HG02642 (cell line): ENCODE data around the gene EFTUD2.

ENCODE experiments used
- ATAC-seq: cut with Tn5 transposase; IDR thresholded peaks from one replicate; pipeline ENCODE4 v1.9.1; 2021; ENCODE audit warnings: mild to moderate bottlenecking; ENCODE audit not compliant: unreplicated experiment, poor library complexity

Gene EFTUD2

GRCh38 chr17:44912763-44913544, 13.7 kb upstream of the EFTUD2 start:
- no peak for ATAC-seq

DNA sequence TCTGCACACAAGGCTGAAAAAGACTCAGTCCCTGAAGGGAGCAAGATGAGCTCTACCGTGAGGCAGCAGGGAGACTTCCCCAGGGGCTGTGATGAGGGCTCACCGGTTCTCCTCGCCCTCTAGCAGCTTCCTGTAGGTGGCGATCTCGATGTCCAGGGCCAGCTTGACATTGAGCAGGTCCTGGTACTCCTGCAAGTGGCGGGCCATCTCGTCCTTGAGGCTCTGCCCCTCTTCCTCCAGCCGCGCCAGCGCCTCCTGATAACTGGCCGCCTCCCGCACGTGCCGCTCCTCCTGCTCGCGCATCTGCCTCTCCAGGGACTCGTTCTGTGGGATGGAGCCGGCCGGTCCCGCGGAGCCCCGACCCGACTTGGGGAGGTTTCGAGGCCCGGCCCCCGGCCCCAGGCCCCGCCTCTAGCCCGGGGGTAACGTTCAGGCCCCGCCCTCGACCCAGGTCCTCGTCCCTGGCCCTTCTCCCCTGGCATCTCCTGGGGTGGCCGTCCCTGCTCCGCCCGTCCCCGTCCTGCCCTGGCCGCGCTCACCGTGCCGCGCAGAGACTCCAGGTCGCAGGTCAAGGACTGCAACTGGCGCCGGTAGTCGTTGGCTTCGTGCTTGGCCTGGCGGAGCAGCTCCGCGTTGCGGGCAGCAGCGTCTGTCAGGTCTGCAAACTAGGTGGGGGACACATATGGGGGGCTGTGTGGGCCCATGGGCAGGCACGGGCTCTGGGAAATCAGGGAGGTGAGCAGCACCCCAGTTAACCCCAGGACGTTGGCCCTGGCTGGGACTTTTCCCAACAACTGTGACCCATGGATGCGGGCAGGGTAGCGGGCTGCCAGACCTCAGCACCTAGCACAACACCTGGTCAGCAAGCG, 12.1 kb upstream of the EFTUD2 start:
- no peak for ATAC-seq

GRCh38 chr17:44910231-44911106, 11.2 kb upstream of the EFTUD2 start:
- no peak for ATAC-seq

DNA sequence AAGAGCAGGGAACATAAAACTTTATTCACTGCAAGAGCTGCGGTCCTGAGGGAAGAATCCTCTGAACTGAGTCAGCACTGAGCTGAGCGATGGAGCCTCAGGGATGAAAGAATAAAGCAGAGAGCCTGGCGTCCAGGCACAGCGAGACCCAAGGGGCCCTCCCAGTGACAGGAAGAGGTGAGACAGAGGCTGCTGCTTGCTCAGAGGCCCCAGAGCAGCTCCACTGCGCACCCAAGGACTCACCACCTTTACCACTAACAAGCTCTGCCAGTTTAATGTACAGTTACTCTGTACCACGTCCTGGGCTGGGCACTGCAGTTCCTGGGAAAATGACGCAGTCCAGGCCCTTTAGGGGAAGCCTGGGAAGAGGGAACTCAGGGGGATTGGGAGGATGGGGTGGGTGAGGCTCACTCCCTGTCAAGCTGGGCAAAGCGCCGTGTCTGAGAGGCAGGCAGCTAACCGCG, 10.5 kb upstream of the EFTUD2 start:
- no peak for ATAC-seq

- ATAC-seq, result no peak
These were observed 9.6 kb upstream of the EFTUD2 start for GRCh38 chr17:44908761-44909326.

DNA sequence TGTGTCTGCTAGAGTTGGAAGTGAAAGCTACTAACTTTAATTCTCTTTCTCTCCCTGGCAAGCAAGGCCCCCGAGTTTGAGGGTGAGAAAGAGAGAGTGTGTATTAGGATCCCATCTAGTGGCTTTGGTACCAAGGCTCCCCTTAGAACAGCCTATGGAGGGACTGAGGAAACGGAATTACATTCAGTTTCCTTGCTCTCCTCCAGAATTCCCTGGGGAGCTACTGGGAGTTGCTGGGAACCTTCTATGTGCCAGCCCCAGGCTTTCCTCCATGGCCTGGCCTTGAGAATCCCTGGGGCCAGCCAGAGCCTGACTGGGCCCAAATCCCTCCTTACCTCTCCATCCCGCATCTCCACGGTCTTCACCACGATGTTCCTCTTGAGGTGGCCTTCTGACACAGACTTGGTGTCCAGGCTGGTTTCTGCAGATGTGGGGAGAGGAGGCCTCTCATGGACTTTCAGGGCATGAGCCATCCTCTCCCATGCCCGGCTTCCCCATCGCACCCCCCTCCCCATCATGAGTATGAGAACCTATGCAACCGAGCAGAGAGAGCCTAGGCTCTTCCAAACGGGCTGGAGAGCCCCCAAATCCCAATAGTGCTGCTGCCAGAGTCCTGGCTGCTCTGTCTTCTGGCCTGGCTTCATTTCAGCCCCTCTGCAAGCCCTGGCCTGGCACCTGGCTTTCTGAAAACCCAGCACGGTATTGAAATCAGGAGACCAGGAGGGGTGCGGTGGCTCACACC, 8.7 kb upstream of the EFTUD2 start:
- ATAC-seq, result no peak

GRCh38 chr17:44906763-44907728, 7.8 kb upstream of the EFTUD2 start:
- ATAC-seq, result no peak

DNA sequence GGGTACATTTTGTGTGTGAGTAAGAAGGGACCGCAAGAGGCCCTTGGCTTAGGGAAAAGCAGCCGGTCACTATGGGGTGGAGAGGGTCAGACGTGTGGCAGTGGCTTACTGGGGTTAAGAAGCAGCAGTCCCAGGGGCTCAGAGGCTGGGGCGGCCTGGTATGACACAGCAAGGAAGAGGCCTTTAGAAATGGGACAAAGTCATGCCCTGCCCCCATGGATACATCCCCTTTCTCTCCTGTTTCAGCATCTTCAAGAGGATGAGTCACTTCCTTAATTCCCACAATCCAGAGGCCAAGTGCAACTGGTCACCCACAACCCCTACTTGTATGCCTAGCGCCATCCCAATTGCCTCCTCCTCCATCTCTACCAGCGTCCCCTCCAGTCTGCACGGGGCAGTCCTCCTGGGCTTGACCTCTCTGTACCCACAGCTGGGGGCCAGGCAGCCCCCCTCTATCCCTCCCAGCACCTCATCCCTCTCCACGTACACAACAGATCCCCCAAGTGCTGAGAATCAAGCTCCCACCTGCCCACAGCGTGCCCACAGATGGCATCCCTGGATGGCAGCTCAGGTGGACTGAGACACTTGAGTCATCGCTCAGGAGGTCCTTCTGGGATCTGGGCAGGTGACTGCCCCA, 6.9 kb upstream of the EFTUD2 start:
- ATAC-seq, result no peak

DNA sequence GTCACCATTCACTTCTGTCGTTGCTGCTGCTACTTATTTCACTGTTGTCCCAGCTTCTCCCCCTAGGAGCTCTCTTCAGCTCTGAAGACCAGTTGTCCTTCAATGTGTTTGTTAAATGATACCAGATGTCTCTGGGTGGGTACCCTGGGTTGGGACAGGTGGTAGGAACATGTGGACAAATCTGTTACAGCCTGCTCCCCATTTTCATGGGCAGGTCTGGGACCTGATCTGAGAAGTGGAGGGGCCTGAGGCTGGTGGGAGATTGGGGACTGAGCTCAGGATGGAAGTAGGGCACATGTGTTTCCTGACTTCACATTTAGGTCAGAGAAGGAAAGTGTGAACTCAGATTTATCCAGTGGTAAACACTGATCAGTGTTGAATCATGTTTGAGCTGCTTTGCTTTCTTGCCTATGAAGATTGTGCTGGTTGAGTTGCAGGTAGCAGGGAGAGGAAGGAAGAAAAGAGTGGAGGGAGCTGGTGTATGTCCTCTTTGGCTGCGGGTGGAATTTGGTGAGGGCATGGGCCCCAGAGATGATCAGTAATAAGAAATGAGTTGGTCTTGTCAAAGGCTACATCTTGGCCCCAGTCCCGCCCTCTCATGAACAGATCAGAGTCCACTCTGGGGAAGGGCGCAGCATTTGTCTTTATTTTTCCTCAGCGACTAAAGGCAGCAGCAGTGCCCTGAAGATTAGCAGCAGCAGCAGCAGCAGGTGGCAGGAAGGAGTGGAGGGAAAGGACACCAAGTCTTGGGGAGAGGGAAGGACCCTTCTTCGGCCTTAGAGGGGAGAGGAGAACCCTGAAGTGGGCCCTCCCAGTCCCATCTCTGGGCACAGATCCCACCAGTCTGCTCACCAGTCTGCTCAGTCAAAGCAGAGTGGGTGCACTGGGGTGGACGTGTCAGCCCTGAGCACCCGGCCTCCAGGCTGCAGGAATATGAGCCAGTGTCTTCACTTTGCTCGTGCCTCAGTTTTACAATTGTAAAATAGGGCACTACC, 6.1 kb upstream of the EFTUD2 start:
- no peak for ATAC-seq

DNA sequence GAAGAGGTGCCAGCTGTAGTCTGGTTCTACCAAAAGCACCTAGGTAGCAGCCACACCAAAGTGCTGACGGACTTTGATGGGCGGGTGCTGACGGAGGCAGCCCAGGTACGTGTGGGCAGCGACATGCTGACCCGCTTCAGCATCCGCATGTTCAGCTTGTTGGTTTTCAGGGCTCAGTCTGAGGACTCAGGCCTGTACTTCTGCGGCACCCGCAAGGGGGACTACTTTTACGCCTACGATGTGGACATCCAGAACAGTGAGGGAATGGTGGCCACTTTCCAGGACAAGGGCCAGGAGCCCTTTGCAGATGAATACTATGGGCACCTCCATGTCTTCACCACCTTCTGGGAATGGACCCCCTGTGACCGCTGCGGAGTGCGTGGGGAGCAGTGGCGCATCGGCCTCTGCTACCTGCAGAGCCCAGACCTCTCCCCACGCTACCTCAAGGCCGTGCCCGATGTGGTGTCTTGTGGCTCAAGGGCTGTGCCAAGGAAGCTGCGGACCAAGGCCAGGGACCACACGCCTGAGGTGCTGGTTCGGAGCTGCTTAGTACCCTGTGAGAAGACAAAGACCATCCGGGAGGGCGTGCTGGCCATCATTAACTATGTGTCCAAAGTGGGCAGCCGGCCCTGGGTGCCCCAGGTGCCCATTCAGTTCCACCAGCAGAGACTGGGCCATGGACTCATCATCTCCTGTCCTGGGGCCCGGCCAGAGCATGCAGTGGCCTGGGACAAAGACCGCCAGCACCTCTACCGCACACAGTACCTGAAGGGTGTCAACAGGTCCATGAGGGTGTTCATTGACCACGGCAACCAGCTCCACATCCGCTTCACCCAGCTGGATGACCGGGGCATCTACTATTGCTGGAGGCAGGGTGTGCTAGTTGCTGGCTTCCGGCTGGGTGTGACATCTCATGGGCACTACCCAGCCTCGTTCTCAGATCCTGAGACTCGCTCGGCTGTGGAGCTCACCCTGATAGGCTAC, 5.0 kb upstream of the EFTUD2 start:
- ATAC-seq, result no peak

DNA sequence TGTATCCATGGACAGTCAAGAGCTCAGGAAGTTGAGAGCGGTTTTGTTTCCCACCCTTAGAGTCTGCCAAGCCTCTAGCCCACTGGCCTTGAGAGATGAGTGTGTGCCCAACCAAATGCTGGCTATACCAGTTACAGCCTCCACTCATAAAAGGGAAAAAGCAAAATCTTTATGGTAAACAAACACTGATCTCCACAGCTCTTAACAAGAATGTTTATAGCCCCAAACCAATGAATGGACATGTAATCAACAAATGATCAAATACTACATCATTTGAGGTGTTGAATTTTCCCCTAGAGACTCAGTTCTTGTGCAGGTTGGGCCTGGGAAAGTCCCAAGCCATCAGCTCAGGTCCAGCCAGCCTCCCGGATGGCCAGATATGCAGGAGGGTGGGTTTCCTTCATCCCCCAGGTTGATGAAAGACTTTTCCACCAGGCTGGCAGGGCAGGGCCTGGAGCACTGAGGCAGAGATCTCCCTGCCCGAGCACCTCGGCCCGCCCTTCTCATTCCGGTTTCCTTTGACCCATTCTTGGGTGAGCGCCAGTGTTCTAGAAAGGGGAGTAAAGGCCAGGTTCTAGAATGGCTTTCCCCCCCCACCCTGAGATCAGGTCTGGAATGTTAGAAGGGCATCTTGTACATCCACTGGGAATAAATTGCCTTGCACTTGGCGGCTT, 3.9 kb upstream of the EFTUD2 start:
- ATAC-seq, result no peak

DNA sequence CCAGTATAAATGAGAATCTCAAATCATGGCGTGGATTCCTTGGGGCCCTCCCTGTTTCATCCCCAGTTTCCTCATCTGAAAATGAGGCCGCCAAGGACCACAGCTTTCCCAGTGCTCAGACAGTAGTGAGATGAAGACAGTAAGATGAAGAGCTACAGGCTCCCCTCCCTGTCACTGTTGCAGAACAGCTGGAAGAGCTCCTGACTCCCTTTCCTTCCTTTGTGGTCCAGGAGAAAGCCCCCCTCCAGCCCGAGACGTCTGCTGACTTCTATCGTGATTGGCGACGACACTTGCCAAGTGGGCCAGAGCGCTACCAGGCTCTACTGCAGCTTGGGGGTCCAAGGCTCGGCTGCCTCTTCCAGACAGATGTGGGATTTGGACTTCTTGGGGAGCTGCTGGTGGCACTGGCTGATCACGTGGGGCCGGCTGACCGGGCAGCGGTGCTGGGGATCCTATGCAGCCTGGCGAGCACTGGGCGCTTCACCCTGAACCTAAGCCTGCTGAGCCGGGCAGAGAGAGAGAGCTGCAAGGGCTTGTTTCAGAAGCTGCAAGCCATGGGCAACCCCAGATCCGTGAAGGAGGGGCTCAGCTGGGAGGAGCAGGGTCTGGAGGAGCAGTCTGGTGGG, 3.0 kb upstream of the EFTUD2 start:
- ATAC-seq, result no peak

DNA sequence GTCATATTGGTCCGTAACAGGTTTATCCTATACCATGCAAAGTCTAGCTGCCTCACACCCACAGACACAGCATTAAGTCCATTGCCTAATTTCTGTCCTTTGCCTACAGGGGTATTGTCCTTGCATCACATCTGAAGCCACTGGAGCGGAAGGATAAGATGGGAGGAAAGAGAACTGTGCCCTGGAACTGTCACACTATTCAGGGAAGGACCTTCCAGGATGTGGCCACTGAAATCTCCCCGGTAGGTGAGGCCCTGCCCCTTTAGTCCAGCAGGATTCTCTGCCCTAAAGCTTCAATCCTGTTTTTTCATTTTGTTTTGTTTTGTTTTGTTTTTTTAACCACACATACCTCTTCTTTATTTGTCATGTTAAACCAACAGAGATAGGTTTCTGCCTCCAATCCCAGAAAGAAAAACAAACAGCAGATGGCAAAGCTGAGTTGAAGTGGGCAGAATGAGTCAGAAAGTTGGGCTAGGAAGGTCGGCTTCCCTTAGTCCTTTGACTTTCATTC, 2.2 kb upstream of the EFTUD2 start:
- no peak for ATAC-seq

GRCh38 chr17:44900894-44901293, 1.6 kb upstream of the EFTUD2 start:
- ATAC-seq, result no peak

DNA sequence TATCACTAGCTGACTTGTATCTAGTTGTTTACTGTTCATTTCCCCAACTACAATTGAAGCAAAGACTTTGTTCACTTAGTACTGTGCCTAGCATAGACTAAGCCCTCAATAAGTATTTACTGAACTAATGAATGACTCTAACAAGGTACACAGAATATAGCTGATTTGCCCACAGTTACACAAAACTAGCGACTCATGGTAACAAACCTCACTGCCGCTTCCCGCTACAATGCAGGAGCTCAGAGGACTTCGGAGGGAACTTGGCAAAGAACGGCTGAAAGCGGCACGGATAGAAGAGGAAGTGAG, 524 bp downstream of the EFTUD2 start:
- no peak for ATAC-seq
